Measurements from ENCODE around the gene FZD1.

FZD1 gene

DNA sequence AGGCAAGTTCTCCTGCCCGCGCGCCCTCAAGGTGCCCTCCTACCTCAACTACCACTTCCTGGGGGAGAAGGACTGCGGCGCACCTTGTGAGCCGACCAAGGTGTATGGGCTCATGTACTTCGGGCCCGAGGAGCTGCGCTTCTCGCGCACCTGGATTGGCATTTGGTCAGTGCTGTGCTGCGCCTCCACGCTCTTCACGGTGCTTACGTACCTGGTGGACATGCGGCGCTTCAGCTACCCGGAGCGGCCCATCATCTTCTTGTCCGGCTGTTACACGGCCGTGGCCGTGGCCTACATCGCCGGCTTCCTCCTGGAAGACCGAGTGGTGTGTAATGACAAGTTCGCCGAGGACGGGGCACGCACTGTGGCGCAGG lies 1.4 kb downstream of the FZD1 start:
- DNase-seq: no peak

DNA sequence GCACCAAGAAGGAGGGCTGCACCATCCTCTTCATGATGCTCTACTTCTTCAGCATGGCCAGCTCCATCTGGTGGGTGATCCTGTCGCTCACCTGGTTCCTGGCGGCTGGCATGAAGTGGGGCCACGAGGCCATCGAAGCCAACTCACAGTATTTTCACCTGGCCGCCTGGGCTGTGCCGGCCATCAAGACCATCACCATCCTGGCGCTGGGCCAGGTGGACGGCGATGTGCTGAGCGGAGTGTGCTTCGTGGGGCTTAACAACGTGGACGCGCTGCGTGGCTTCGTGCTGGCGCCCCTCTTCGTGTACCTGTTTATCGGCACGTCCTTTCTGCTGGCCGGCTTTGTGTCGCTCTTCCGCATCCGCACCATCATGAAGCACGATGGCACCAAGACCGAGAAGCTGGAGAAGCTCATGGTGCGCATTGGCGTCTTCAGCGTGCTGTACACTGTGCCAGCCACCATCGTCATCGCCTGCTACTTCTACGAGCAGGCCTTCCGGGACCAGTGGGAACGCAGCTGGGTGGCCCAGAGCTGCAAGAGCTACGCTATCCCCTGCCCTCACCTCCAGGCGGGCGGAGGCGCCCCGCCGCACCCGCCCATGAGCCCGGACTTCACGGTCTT lies 1.9 kb downstream of the FZD1 start:
- no peak for DNase-seq

DNA sequence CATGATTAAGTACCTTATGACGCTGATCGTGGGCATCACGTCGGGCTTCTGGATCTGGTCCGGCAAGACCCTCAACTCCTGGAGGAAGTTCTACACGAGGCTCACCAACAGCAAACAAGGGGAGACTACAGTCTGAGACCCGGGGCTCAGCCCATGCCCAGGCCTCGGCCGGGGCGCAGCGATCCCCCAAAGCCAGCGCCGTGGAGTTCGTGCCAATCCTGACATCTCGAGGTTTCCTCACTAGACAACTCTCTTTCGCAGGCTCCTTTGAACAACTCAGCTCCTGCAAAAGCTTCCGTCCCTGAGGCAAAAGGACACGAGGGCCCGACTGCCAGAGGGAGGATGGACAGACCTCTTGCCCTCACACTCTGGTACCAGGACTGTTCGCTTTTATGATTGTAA lies 2.5 kb downstream of the FZD1 start:
- no peak for DNase-seq

DNA sequence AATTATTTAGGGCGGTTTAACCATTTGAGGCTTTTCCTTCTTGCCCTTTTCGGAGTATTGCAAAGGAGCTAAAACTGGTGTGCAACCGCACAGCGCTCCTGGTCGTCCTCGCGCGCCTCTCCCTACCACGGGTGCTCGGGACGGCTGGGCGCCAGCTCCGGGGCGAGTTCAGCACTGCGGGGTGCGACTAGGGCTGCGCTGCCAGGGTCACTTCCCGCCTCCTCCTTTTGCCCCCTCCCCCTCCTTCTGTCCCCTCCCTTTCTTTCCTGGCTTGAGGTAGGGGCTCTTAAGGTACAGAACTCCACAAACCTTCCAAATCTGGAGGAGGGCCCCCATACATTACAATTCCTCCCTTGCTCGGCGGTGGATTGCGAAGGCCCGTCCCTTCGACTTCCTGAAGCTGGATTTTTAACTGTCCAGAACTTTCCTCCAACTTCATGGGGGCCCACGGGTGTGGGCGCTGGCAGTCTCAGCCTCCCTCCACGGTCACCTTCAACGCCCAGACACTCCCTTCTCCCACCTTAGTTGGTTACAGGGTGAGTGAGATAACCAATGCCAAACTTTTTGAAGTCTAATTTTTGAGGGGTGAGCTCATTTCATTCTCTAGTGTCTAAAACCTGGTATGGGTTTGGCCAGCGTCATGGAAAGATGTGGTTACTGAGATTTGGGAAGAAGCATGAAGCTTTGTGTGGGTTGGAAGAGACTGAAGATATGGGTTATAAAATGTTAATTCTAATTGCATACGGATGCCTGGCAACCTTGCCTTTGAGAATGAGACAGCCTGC lies 3.1 kb downstream of the FZD1 start:
- DNase-seq: no peak

DNA sequence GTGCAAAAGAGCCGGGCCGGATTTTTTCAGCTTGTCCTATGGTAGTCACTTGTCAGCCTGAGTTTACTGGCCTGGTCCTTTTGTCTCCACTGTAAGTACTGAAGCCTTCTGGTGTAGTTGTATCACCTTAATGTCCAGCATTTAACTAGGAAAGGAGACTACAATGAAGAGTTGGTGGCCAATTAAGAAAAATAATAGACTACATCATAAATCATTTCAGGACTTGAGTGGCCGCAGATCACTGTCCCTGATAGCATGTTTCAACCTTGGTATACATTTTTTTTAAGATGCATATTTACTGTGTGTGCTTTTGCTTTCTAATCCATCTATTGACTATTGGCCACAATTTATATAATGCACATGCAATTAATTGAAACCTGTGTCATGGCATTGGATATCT lies 6.1 kb downstream of the FZD1 start:
- DNase-seq: no peak

DNA sequence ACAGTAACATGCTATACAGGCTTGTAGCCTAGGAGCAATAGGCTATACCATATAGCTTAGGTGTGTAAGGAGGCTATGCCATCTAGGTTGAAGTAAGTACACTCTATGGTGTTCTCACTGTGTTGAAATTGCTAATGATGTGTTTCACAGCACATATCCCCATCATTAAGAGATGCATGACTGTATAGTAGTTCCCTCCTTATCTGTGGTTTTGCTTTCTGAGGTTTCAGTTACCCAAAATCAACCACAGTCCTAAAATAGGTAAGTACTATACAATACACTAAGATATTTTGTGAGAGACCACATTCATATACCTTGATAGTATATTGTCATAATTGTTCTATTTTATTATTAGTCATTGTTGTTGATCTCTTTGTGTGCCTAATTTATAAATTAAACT lies 12.7 kb downstream of the FZD1 start:
- no peak for DNase-seq

DNA sequence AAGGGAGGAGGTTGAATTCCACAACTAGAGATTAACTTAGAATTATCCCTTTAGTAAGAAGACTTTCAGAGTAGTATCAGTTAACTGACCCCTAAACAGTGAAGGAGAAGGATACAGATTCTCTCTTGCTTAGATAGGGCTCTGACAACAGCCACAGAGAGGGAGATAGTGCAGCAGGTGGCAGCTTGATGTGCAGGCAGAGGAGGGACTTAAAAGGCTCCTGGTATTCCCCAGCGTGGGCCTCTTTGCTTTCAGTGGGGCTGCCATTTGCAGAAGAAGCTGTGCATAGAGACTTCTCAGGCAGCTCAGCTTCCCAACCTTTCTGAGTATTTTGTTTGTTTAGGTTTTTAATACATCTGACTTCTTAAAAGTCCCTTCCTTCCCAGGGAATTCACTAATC lies 16.0 kb downstream of the FZD1 start:
- no peak for DNase-seq

DNA sequence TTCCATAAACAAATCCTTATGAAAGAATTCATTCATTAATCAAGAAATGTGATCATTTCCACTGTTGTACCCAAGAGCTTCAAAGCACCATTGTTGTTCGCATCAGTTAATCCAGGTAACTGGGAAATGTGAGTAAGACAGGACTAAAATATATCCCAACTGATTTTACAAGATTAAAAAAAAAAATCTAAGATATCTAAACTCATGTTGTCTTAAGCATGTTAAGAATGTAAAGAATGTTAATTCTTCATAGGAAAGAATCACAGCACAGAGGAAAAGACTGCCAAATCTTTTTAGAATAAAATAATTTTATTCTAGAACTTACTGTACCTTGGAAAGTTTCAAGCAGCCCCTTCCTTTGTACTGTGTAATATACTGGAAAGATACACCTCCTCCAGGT lies 16.4 kb downstream of the FZD1 start:
- no peak for DNase-seq

DNA sequence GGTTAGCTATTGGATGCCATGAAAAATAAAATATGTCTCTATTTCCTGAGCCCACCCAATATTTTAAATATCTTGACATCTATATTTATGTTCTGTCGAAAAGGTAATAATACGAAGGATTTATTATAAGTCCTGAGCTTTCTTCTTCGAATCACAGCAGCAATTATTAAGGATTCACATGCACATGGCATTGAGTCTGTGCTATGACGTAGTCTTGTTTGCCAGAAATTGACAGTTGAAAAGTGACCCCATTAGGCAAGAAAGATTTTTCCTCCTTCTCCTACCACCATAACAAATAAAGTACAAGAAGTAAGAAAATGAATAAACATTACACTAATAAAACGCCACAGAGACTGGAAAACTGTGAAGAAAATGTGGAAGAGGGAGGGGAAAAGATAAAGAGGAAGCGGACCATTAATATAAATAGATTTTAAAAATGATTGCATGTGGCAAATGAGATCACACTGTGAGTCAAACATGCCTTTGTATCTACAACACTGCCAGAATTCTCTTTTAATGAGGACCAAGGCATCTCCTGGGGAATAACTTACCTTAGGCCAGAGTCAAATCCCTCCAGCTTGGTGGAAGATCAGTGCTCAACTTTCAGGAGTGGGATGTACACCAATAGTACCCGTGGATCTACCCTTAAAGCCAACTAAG lies 21.6 kb downstream of the FZD1 start:
- no peak for DNase-seq

DNA sequence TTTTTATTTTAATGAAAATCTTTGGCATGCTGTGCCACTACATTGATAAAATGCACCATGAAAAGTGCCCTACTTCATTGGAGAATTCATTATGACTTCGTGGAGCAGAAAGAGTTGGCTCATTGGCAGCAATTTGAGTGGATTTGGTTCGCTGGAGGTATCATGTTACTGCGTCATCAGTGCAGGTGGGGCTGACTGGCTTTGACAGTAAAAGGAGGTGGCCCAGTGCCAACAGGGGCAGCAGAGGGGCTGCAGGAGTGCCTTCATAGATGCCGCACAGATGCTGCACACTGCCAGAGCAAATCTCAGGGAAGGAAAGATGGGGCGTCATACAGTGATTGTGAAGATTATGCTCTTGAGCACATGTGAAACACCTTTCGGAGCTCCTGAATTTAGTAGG lies 22.2 kb downstream of the FZD1 start:
- DNase-seq: no peak

DNA sequence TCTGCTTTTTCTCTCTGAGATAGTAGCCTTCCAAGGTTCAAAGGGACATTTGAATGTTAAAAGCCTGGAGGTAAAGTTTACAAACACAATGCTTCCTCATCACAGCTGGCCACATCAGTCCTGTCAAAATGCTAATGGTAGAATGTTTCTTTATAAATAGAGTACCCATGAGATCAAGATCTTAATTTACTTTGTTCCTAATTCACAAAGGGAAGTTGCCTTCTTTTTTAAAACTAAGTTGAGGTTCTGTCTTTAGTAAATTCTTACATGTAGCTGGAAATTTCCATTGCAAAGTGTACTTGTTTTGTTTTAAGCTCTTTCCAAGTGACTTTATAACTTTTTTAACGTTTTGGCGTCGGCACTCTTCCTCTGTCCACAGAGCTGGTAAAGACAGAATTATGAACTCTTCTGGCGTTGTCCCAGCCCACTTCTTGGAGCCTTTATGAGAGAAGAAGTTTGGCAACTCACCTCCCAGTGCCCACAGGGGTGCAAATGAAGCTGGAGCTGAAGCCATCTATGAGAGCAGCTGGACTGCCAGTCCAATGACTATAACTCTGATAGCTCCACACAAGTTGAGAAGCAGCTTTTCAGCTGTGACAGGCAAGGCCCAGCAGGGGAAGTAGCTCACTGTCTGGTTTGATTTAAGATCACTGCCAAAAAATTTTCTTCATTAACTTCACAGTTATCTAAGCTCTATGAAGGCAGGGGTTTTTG lies 23.3 kb downstream of the FZD1 start:
- no peak for DNase-seq

DNA sequence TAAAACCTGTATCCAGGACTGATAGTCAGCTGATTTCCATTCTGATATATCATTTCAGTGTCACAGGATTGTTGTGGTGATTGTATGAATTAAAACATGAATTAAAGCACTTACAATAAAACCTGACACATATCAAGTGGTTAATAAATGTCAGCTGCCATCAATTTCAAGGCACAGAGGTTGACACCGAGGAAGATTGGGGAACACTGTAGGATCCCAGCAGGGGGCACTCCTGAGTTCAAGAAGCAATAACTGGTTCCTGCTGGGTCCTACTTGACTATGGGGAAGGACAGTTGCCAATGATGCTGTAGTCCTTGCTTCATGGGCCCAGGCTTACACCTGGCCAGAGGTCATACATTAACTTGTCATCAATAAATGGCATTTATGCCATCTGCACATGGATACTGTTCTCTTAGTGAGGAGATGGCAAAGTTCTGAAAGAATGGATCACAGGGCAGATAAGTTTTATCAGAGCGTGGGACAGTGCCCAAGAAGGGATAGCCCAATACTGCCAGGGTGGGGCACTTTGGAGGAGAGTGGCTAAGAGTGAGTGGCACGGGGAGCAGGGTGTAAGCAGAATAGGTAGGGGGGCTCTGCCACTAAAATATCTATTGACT lies 24.1 kb downstream of the FZD1 start:
- no peak for DNase-seq

DNA sequence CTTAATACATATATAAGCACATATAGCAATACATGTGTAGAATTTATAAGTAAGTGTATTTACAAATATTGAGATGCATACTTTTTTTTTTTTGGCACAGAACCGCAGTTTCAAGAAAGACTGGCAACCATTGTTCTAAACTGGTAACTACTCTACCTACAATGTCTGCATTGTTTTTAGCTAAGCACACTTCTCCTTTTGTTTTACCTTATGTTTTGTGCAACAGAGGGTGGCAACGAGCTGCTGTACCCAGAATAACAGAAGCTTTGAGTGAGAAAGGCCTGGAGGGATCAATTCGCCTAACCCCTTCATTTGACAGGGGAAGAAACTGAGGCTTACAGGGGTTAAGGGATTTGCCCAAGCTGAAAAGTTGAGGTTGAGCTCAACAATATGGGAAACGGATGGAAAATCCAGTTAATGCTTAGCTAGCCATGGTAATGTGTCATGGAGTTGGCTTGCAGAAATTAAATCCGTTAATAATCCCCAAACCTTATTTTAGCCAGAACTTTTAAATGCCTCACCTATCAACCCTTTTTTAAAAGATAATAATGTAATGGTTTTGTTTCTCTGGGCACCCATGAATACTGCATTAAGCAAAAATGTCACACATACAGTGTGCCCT lies 25.5 kb downstream of the FZD1 start:
- DNase-seq: no peak

DNA sequence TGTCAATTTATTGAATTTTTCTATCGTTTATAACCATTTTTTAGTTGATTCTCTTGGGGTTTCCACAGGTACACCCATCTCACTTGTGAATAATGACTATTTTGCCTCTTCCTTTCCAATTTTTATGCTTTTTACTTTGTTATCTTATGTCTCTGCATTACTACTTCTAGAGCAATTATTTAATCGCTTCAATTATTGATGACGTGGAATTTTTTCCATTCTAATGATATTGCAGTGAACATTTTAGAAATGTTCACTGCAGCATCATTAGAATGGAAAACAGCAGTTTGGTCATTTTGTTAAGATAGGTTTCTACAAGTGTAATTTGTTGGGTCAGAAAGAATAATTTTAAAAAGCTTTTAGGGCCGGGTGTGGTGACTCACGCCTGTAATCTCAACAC lies 27.1 kb downstream of the FZD1 start:
- no peak for DNase-seq

DNA sequence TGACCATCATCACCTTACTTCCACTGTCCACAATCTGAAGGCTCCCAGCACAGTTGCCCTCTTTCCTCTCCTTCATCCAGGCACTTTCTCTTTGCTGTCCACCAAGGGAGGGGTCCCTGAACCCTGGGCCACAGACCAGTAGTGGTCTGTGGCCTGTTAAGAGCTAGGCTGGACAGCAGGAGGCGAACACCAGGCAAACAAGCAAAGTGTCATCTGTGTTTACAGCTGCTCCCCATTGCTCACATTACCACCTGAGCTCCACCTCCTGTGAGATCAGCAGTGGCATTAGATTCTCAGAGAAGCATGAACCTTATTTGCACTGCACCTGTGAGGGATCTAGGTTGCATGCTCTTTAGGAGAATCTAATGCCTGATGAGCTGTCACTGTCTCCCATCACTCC lies 27.7 kb downstream of the FZD1 start:
- DNase-seq: no peak

DNA sequence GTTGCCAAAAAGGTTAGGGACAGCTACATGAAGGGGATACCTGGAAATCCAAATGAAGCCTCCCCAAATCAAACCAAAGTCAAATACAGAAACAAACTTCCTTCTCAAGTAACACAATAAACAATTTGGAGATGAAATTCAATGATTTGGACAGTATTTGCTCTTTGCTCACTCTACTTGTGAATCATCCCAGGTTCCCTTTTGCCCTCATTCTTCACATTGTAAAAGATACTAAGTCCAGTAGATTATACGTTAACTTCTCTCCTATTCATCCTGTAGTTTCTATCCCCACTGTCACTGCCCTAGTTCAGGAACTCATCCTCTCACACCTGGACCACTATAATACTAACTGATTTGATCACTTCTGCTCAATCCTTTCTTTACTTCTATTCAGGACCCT lies 28.3 kb downstream of the FZD1 start:
- DNase-seq: no peak

DNA sequence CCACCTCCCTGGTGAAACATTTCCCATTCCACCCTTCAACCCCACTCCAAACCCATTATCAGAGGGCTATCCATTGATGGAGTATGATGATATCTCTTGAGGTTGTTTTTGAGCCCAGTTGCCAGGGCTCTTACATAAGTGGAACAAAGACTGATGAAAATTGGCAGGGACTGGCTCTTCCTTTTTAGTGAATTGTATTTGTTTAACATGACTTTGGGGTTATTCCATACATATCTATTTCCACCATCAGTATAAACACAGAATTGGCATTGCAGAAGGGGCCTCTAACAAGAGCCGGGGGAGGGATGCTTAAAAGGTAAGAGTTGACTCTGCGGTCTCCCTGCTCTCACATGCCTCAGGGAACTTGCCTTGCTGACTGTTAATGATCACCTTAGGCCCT lies 28.9 kb downstream of the FZD1 start:
- DNase-seq: no peak

DNA sequence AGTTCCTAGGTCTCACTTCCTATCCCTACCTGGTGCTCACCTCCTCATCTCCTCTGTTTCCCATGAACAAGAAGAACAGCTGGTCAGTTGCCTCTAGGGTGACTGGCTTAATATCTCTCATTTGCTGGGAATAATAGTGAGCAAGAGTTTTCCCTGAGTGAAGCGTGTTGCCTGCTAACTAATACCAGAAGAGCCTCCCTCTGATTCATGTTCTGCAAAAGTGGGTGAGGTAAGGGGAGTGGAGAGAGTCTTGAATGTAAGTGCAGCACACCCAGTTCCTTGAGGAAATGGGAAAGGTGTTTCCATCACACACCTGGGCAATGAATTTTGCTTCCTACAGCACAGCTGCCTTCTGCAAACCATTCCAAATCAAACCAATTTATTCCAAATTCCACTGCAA lies 29.6 kb downstream of the FZD1 start:
- no peak for DNase-seq

DNA sequence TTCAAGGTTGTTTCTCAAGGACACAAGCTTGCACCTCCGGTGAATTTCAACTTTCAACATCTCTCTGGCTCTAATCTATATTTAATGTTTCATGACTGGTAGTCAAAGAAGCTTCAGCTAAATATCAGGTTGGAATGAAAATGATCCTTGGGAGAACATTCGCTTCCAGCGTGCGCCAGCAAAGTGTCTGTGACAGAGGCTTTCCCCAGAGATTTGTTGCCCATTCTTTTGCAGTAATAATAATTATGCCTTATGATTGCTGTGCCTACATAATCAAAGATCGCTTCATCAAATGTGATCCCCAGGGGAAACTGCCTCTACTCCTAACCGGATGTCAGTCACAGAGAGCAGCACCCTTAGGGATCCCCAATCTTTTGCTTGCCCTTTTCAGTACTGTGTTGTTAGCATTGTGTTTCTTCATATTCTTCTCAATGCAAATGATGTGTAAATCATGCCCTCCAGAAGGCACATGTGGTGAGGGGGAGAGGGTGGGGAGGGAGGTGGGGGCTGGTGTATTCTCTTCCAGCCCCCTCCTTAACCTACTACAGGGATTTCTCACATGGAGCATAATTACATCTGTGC lies 30.5 kb downstream of the FZD1 start:
- no peak for DNase-seq

DNA sequence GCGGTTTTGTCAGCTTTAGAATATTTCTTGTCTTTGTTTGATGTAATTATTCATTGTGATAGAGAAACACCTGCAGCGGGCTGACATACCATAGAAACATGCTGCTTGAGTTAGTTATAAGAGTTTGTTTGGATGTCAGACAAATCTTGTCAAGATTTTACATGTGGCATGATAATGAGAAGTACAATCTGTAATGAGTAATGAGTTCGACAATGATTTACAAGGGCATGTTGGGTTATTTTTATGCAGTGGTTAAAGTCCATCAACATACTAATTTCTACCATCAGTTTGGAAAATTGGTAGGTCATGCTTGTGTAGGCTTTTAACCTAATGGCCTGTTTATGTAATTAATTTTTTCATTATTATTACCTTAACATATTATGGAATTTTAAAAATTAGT lies 31.3 kb downstream of the FZD1 start:
- DNase-seq: no peak

DNA sequence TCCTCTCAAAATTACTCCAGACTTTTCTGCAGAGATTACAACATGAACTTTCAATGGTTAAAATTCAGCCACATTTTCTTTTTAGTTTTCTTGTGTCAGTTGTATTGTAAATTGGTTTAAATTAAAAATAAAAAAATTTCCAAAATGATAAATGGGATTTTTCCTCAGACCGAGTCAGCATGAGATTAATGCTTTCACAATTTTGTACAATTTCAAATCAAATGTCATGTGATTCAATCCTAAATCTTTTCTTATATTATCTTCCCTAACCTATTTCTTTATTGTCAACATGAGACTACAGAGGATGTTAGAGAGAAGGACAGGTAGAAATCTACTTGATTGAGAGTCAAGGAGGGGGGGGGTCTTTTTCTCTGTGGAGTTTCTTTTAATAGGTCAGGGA lies 33.7 kb downstream of the FZD1 start:
- DNase-seq: no peak

Measured in activated gamma-delta T cell (primary cell).